GM10266 (cell line): ENCODE results near the gene PRDM15.

ENCODE experiments used
- DNase-seq: peaks from one replicate; pipeline ENCODE4 v3.0.0; 2012; ENCODE audit errors: extremely low spot score
- TF ChIP-seq, protein P1 (sequence below): IDR thresholded peaks from 2 replicates; pipeline ENCODE4 v1.5.1; 2012; ENCODE audit warnings: mild to moderate bottlenecking, low read depth; ENCODE audit not compliant: control insufficient read depth, insufficient read depth; ENCODE audit errors: missing control alignments

Gene PRDM15

DNA sequence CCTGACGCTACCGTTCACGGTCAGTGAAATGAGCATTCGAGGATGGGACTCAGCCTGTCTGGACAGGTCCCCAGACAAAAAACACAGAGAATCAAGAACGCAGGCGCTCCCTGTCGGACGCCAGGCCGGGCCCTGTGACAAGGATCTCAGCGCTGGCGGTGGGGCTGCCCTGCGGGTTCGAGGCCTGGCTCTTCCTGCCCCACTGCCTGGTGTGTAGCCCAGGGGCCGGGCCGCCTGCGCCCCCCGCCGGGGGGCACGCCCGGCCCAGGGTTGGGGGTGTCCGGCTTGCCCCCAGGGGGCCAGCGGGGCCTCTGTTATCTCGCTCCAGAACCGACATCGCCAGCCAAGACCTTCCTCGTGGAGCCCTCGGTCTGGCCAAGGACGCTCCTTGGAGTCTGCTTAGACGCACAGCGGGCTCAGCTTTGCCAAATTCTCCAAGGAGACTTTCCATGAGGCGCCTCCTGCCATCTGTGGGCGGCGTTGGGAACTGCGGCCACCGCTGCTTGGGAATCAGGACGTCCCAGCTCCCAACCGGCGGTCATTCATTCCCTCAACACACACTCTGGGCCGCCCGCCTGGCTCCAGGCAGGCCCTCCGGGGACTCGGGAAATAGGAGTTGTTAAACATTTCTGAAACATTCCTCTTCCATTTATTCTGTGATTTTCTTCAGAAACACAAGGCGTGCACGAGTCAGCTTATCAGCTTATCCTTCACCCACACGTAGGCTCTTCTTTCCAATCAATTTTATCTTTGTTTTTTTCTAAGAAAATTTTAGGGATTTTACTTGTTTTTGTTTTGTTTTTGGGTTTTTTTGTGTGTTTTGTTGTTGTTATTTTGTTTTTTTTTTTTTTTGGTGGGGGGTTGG, 101.0 kb downstream of the PRDM15 start:
- TF ChIP-seq, protein P1, sequence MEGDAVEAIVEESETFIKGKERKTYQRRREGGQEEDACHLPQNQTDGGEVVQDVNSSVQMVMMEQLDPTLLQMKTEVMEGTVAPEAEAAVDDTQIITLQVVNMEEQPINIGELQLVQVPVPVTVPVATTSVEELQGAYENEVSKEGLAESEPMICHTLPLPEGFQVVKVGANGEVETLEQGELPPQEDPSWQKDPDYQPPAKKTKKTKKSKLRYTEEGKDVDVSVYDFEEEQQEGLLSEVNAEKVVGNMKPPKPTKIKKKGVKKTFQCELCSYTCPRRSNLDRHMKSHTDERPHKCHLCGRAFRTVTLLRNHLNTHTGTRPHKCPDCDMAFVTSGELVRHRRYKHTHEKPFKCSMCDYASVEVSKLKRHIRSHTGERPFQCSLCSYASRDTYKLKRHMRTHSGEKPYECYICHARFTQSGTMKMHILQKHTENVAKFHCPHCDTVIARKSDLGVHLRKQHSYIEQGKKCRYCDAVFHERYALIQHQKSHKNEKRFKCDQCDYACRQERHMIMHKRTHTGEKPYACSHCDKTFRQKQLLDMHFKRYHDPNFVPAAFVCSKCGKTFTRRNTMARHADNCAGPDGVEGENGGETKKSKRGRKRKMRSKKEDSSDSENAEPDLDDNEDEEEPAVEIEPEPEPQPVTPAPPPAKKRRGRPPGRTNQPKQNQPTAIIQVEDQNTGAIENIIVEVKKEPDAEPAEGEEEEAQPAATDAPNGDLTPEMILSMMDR: peak; percentile 38

DNA sequence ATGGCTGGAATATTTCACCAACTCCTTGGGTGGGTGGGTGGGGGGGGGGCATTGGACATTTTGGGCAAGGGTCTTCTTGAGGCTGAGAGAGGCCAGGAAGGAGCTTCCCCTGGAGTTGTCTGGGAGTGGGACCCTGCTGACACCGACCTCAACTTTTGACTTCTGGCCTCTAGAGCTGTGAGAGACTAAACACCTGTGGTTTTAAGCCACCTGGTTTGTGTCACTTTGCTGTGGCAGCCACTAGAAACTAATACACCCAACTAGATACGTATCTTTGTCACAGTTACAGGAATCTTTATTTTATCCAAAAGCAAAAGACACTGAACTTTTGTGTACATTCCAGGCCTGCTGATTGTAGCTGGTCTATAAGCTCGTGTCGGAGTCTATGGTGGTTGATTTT, 102.4 kb downstream of the PRDM15 start:
- TF ChIP-seq, protein P1: no peak
- DNase-seq: no peak

More for the DNA sequence above, 101.0 kb downstream of the PRDM15 start:
- no peak for DNase-seq

DNA sequence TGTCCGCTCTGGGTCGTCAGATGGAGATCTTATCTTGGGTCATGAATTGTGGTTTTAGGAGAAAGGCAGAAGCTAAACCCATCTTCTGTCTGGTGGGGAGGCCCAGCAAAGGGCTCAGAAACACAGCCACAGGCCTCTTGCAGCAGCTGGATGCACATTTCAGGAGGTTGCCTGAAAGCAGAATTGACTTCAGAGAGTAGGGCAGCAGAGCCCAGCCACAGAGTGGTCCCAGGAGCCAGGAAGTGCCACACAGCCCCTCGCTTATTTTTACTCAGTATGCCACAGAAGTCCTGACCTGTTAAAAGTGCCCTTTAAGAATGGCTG, 104.0 kb downstream of the PRDM15 start:
- TF ChIP-seq, protein P1: no peak
- DNase-seq: no peak

DNA sequence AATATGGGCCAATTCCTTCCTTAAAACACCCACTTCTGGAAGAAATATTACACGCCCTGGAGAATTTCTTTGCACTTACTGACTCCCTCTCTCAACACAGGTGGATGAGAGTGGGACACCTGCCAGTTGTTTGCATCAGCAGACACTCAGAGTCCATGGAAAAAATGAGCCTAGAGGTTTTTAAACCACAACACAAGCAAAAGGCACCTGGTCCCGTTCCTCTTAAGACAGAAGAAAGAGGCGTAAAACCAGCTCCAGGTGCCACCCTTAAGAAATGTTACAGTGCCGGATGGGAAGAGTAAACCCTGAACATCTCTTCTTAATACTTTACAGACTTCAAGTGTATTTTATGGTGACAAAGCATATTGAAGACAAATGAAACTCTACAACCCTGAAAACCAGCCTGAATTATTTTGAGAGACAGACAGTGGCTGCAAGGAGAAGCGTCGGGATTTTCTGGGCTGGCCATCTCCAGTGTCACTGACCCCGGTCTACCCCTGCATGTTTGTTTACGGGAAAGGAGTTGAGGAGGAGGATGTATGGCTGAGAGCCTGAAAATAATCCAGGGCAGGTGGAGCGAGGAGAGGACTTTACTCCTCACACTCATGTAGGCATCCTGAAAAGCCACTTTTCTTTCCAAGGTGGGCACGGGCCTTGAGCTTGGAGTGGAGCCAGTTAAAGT, 104.5 kb downstream of the PRDM15 start:
- no peak for DNase-seq

DNA sequence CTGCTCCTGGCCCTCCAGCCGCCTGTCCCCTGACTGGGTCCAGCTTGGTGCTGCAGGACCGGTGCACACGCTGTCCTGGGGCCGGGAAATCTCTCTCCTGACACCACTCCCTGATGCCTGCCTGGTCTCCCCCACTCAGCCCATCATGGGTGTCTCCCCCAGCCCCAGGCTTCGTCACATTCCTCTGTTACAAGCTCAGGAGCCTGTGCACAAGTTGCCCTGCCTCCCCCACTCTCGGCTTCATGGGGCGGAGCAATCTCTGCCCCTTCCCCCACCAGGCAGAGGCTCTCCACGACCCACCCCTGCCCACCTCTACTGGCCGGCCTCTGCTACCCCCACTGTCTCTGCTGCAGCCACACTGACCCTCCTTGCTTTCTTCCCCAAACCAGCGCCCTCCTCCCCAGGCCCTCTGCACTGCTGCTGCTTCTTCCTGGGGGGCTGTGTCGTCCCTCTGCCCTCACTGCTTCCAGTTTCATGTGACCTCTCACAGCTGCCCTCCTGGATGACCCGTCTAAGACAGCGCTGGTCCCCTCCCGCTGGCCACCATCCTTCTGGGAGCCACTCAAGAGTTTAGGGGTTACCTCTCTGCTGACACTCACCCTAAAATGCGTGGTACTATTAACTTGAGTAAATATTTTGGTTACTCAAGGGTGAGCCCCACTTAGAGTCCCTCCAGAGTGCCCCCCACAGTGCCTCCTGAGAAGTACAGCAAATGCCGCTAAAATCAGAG, 106.6 kb downstream of the PRDM15 start:
- no peak for DNase-seq
- TF ChIP-seq, protein P1: no peak

More for the DNA sequence above, 104.5 kb downstream of the PRDM15 start:
- TF ChIP-seq, protein P1: no peak

DNA sequence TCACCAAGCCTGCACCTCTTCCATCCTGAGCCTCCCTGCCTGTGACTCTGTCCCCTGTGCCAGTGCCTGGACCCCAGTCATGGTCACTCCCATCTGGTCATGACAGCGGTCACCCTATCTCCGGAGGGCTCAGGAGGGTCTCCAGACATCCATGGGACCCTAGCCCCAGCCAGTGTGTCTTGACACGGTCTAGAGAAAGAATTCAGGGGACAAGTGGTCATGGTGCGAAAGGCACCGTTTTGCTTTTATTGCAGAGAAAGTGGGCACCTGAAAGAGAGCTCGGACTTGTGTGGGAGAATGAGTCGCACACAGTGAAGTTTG, 107.6 kb downstream of the PRDM15 start:
- no peak for DNase-seq
- TF ChIP-seq, protein P1: no peak
